Gastrocnemius medialis (tissue), 4 donors: ENCODE measurements around the gene BNC2. TPM values are rescaled to one million over a fixed set of nuclear protein-coding genes. Genes with fewer than 3 reads are reported as not detected.

Experiments
- ATAC-seq, 2 donors: fragments of 150-250 bp; one replicate each; pipeline ENCODE4 v1.9.1; 2016
- DNase-seq, 2 donors: peaks; one replicate each; pipeline ENCODE4 v3.0.0-alpha.2; 2019
- H3K27ac ChIP-seq, 4 donors: fragments of 200-600 bp; sonication (generic); 1 replicate in 1 of 4; 2 replicates in 3 of 4; pipeline ENCODE4 v1.5.1; 2016 to 2018; ENCODE audit warnings: mild to moderate bottlenecking in 2 of 4, moderate library complexity in 1 of 4
- H3K27me3 ChIP-seq, 3 donors: fragments of 200-600 bp; sonication (generic) in 2 of 3; 1 replicate in 1 of 3; 2 replicates in 2 of 3; pipeline versions ENCODE4 v1.5.1 to v1.6.0; 2016 to 2019; ENCODE audit warnings: mild to moderate bottlenecking in 1 of 3, moderate library complexity in 1 of 3
- H3K36me3 ChIP-seq, 2 donors: fragments of 200-600 bp; sonication (generic) in 1 of 2; one replicate each; pipeline ENCODE4 v1.5.1; 2017 to 2018
- H3K4me1 ChIP-seq, 2 donors: fragments of 200-600 bp; sonication (generic) in 1 of 2; one replicate each; pipeline ENCODE4 v1.5.1; 2016 to 2017; ENCODE audit warnings: mild to moderate bottlenecking in 2 of 2
- H3K4me3 ChIP-seq, 4 donors: fragments of 200-600 bp; sonication (generic) in 3 of 4; 1 replicate in 1 of 4; 2 replicates in 3 of 4; pipeline ENCODE4 v1.5.1; 2016 to 2019; ENCODE audit warnings: mild to moderate bottlenecking in 2 of 4
- H3K9me3 ChIP-seq, 3 donors: fragments of 200-600 bp; sonication (generic) in 2 of 3; 1 replicate in 1 of 3; 2 replicates in 2 of 3; pipeline ENCODE4 v1.5.1; 2016 to 2019
- POLR2A ChIP-seq, 2 donors: fragments of 450-650 bp; IDR thresholded peaks; one replicate each; pipeline ENCODE4 v1.6.1; 2017; ENCODE audit warnings: antibody characterized with exemption in 2 of 2, mild to moderate bottlenecking in 2 of 2, moderate library complexity in 2 of 2
- in situ Hi-C, 4 donors: fragments of 200-750 bp; cut with MboI; loops; one replicate each; pipeline versions ENCODE4 v1.15.0 to v1.8.0; 2017; ENCODE audit warnings: low sequenced_read_pairs in 4 of 4
- intact Hi-C: fragments of 100-400 bp; cut with DNase I; formaldehyde crosslinking; loops from one replicate; pipeline ENCODE4 v1.15.1; 2023; ENCODE audit warnings: low total_unique reads
- total RNA-seq, 4 donors: library from RNA; depleted of rRNA; stranded (reverse); fragments of >200 nt; gene quantifications; one replicate each; pipeline versions ENCODE4 v1.1.0 to v1.2.3, GENCODE V29; 2016
- TF ChIP-seq, protein P1 (sequence below), 5 experiments: fragments of 450-650 bp in 3 of 5; fragments of 200-600 bp in 2 of 5; sonication (generic) in 2 of 5; IDR thresholded peaks in 4 of 5; conservative IDR thresholded peaks in 1 of 5; 1 replicate in 4 of 5; 2 replicates in 1 of 5; pipeline ENCODE4 v1.5.1; 2016 to 2019; ENCODE audit warnings: antibody characterized with exemption in 5 of 5, mild to moderate bottlenecking in 3 of 5, moderate library complexity in 3 of 5

The BNC2 gene
- total RNA-seq, 4 donors from 2014 or later: 40.9 to 122 (median 68.7) TPM

DNA sequence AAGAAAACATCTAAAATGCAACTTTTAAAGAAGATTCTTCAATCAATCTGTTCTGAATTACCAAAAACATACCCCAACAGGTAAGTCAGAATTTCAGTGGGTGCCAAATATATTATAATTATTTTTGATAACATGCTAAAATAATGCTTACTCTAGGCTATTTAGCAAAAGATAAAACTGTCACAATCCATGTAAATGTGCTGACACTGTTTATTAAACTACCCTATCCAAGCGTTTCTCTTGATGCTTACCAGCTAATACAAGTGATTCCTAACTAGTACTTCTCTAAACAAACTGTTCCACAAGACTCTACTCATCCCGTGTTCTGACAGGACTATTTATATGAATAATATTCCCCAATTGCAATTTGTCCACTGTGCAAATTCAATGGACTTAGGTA lies 236.7 kb downstream of the BNC2 start:
- intact Hi-C loops (no loop called here), in situ Hi-C loops (no loop called here)
- H3K4me1 ChIP-seq: no peaks in the 10 kb centered on the region
- H3K27me3 ChIP-seq: no peaks in the 10 kb centered on the region
- no peak for TF ChIP-seq POLR2A (IDR thresholded peaks at IDR 0.05)
- TF ChIP-seq, protein P1, sequence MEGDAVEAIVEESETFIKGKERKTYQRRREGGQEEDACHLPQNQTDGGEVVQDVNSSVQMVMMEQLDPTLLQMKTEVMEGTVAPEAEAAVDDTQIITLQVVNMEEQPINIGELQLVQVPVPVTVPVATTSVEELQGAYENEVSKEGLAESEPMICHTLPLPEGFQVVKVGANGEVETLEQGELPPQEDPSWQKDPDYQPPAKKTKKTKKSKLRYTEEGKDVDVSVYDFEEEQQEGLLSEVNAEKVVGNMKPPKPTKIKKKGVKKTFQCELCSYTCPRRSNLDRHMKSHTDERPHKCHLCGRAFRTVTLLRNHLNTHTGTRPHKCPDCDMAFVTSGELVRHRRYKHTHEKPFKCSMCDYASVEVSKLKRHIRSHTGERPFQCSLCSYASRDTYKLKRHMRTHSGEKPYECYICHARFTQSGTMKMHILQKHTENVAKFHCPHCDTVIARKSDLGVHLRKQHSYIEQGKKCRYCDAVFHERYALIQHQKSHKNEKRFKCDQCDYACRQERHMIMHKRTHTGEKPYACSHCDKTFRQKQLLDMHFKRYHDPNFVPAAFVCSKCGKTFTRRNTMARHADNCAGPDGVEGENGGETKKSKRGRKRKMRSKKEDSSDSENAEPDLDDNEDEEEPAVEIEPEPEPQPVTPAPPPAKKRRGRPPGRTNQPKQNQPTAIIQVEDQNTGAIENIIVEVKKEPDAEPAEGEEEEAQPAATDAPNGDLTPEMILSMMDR (IDR thresholded peaks at IDR 0.05 in 4 of 5, conservative IDR thresholded peaks at IDR 0.05 in 1 of 5): no peak
- H3K36me3 ChIP-seq: no peaks in the 10 kb centered on the region
- H3K27ac ChIP-seq: no peak overlapping the region
- H3K4me3 ChIP-seq: no peak overlapping the region
- no peak for DNase-seq
- no peaks in the 10 kb centered on the region for H3K9me3 ChIP-seq
- no peak for ATAC-seq

DNA sequence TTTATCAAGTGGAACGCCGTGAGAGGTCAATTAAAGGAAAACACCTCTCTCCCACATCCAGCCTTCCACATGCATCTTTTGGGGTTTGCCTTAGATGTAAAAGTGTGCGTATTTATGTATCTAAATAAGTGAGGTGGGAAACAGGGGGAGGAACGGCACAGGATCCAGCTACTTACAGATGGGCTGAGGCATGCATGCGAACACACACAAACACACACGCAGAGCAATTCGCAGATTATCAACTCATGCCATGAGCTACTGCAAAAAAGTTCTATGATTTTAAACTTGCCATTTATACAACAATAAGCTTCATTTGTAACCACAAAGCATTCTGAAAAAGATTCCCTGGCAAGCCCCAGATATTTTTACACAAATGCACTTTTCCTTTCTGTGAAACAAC lies 242.1 kb downstream of the BNC2 start:
- Histone ChIP-seq H3K27ac (peak overlapping the region; percentile 72 to 80 (median 79)), H3K9me3 (no peaks in the 10 kb centered on the region), H3K36me3 (no peaks in the 10 kb centered on the region), H3K4me3 (no peak overlapping the region), H3K4me1 (peaks cover 22 to 38% of the 10 kb centered on the region in 2 donors), H3K27me3 (no peaks in the 10 kb centered on the region)
- TF ChIP-seq POLR2A (IDR thresholded peaks at IDR 0.05): no peak
- TF ChIP-seq, protein P1 (IDR thresholded peaks at IDR 0.05 in 4 of 5, conservative IDR thresholded peaks at IDR 0.05 in 1 of 5): no peak
- no peak for ATAC-seq
- intact Hi-C loops (loop anchor here (5.0 kb wide), 1 partner anchor 99 kb away; no protein-coding TSS in a partner anchor), in situ Hi-C loops (loop anchor here in 1 of 4 donors (10.0 kb wide), 1 partner anchor 236 kb away; no protein-coding TSS in a partner anchor)
- no peak for DNase-seq

- Histone ChIP-seq H3K9me3 (no peaks in the 10 kb centered on the region), H3K4me3 (no peak overlapping the region), H3K27me3 (no peaks in the 10 kb centered on the region), H3K27ac (peak overlapping the region; percentile 72 to 80 (median 79)), H3K4me1 (peaks cover 22 to 39% of the 10 kb centered on the region in 2 donors), H3K36me3 (no peaks in the 10 kb centered on the region)
- DNase-seq (peak; percentile 33 to 40), ATAC-seq (peak; percentile 31 to 44)
- TF ChIP-seq POLR2A (IDR thresholded peaks at IDR 0.05): no peak
- TF ChIP-seq, protein P1 (IDR thresholded peaks at IDR 0.05 in 4 of 5, conservative IDR thresholded peaks at IDR 0.05 in 1 of 5): no peak
- intact Hi-C loops (loop anchor here (5.0 kb wide), 1 partner anchor 99 kb away; no protein-coding TSS in a partner anchor), in situ Hi-C loops (loop anchor here in 1 of 4 donors (10.0 kb wide), 1 partner anchor 237 kb away; no protein-coding TSS in a partner anchor)
These were observed 242.5 kb downstream of the BNC2 start for GRCh38 chr9:16627967-16628366.

- Histone ChIP-seq H3K27me3 (no peaks in the 10 kb centered on the region), H3K4me1 (peaks cover 22 to 40% of the 10 kb centered on the region in 2 donors), H3K36me3 (no peaks in the 10 kb centered on the region), H3K27ac (peak overlapping the region; percentile 72 to 80 (median 79)), H3K9me3 (no peaks in the 10 kb centered on the region), H3K4me3 (no peak overlapping the region)
- DNase-seq: no peak
- ATAC-seq: no peak
- intact Hi-C loops (loop anchor here (5.0 kb wide), 1 partner anchor 100 kb away; no protein-coding TSS in a partner anchor), in situ Hi-C loops (loop anchor here in 1 of 4 donors (10.0 kb wide), 1 partner anchor 237 kb away; no protein-coding TSS in a partner anchor)
- TF ChIP-seq POLR2A (IDR thresholded peaks at IDR 0.05): no peak
- TF ChIP-seq, protein P1 (IDR thresholded peaks at IDR 0.05 in 4 of 5, conservative IDR thresholded peaks at IDR 0.05 in 1 of 5): no peak
These were observed 242.9 kb downstream of the BNC2 start for GRCh38 chr9:16627521-16627920.
